Tibial artery (tissue), 4 donors: ENCODE results near the gene XIAP.
A peak's percentile ranks its signal among the peaks of the same experiment; 100 is the strongest.

Experiments used
- DNase-seq, 2 donors: peaks; one replicate each; pipeline ENCODE4 v3.0.0-alpha.2; 2019
- H3K27ac ChIP-seq, 2 donors: fragments of 200-600 bp; sonication (generic) in 1 of 2; 1 replicate in 1 of 2; 2 replicates in 1 of 2; pipeline ENCODE4 v1.5.1; 2018 to 2019; ENCODE audit warnings: mild to moderate bottlenecking in 1 of 2
- H3K27me3 ChIP-seq, 2 donors: fragments of 200-600 bp; sonication (generic) in 1 of 2; one replicate each; pipeline versions ENCODE4 v1.5.1 to v1.6.0; 2016 to 2019
- H3K36me3 ChIP-seq, 3 donors: fragments of 200-600 bp; sonication (generic) in 2 of 3; one replicate each; pipeline ENCODE4 v1.5.1; 2016 to 2019; ENCODE audit warnings: mild to moderate bottlenecking in 2 of 3
- H3K4me1 ChIP-seq, 4 donors: fragments of 200-600 bp; sonication (generic) in 2 of 4; 1 replicate in 3 of 4; 2 replicates in 1 of 4; pipeline ENCODE4 v1.5.1; 2016 to 2019
- H3K4me3 ChIP-seq, 2 donors: fragments of 200-600 bp; sonication (generic) in 1 of 2; 1 replicate in 1 of 2; 2 replicates in 1 of 2; pipeline ENCODE4 v1.5.1; 2018 to 2019; ENCODE audit warnings: mild to moderate bottlenecking in 2 of 2
- H3K9me3 ChIP-seq, 3 donors: fragments of 200-600 bp; sonication (generic) in 1 of 3; one replicate each; pipeline ENCODE4 v1.5.1; 2016 to 2019
- CTCF ChIP-seq, 2 experiments: fragments of 200-600 bp in 1 of 2; fragments of 450-650 bp in 1 of 2; IDR thresholded peaks; one replicate each; pipeline ENCODE4 v1.5.1; 2017 to 2019; ENCODE audit warnings: antibody characterized with exemption in 2 of 2, mild to moderate bottlenecking in 1 of 2, moderate library complexity in 1 of 2
- intact Hi-C: fragments of 100-400 bp; cut with DNase I; formaldehyde crosslinking; loops from one replicate; pipeline ENCODE4 v1.15.0; 2023; ENCODE audit warnings: low total_unique reads

The XIAP gene

GRCh38 chrX:123860983-123861382 lies 1.1 kb downstream of the XIAP start:
- Histone ChIP-seq H3K27me3 (no peaks in the 10 kb centered on the region), H3K4me3 (peak overlapping the region; percentile 66 to 75), H3K4me1 (peaks cover 0 to 5% (median 2%) of the 10 kb centered on the region in 4 donors), H3K36me3 (no peaks in the 10 kb centered on the region), H3K9me3 (no peaks in the 10 kb centered on the region), H3K27ac (peak overlapping the region; percentile 94 to 98)
- intact Hi-C loops: no loop called here
- no peak for DNase-seq
- TF ChIP-seq CTCF (IDR thresholded peaks at IDR 0.05): no peak

GRCh38 chrX:123869488-123869887 lies 9.6 kb downstream of the XIAP start:
- H3K4me3 ChIP-seq: no peak overlapping the region
- DNase-seq: no peak
- H3K4me1 ChIP-seq: no peaks in the 10 kb centered on the region
- no peaks in the 10 kb centered on the region for H3K9me3 ChIP-seq
- intact Hi-C loops: no loop called here
- TF ChIP-seq CTCF (IDR thresholded peaks at IDR 0.05): no peak
- H3K27me3 ChIP-seq: no peaks in the 10 kb centered on the region
- no peak overlapping the region for H3K27ac ChIP-seq
- H3K36me3 ChIP-seq: no peaks in the 10 kb centered on the region

GRCh38 chrX:123871309-123871708 lies 11.5 kb downstream of the XIAP start:
- no peaks in the 10 kb centered on the region for H3K4me1 ChIP-seq
- no peaks in the 10 kb centered on the region for H3K27me3 ChIP-seq
- intact Hi-C loops: no loop called here

GRCh38 chrX:123873956-123874355 lies 14.1 kb downstream of the XIAP start:
- no peak for DNase-seq
- intact Hi-C loops: no loop called here
- no peaks in the 10 kb centered on the region for H3K9me3 ChIP-seq
- H3K27me3 ChIP-seq: no peaks in the 10 kb centered on the region
- no peaks in the 10 kb centered on the region for H3K36me3 ChIP-seq
- no peak overlapping the region for H3K27ac ChIP-seq
- TF ChIP-seq CTCF (IDR thresholded peaks at IDR 0.05): no peak
- no peak overlapping the region for H3K4me3 ChIP-seq
- peaks cover 0 to 9% (median 0%) of the 10 kb centered on the region in 4 donors for H3K4me1 ChIP-seq

More at GRCh38 chrX:123871309-123871708, 11.5 kb downstream of the XIAP start:
- Histone ChIP-seq H3K27ac (no peak overlapping the region), H3K36me3 (no peaks in the 10 kb centered on the region), H3K4me3 (no peak overlapping the region), H3K9me3 (no peaks in the 10 kb centered on the region)
- no peak for DNase-seq
- TF ChIP-seq CTCF (IDR thresholded peaks at IDR 0.05): no peak

GRCh38 chrX:123876177-123876576 lies 16.3 kb downstream of the XIAP start:
- H3K27me3 ChIP-seq: no peaks in the 10 kb centered on the region
- H3K4me1 ChIP-seq: peaks cover 0 to 9% (median 0%) of the 10 kb centered on the region in 4 donors

More at GRCh38 chrX:123876177-123876576, 16.3 kb downstream of the XIAP start:
- no peak for DNase-seq
- intact Hi-C loops: no loop called here
- Histone ChIP-seq H3K9me3 (no peaks in the 10 kb centered on the region), H3K4me3 (no peak overlapping the region), H3K36me3 (no peaks in the 10 kb centered on the region), H3K27ac (no peak overlapping the region)
- TF ChIP-seq CTCF (IDR thresholded peaks at IDR 0.05): no peak
